GM19452 (cell line): ENCODE results near the gene GAP43.
A peak's percentile ranks its signal among the peaks of the same experiment; 100 is the strongest.

Experiments
- ATAC-seq: cut with Tn5 transposase; IDR thresholded peaks from one replicate; pipeline ENCODE4 v1.9.1; 2021; ENCODE audit not compliant: unreplicated experiment

Gene GAP43

DNA sequence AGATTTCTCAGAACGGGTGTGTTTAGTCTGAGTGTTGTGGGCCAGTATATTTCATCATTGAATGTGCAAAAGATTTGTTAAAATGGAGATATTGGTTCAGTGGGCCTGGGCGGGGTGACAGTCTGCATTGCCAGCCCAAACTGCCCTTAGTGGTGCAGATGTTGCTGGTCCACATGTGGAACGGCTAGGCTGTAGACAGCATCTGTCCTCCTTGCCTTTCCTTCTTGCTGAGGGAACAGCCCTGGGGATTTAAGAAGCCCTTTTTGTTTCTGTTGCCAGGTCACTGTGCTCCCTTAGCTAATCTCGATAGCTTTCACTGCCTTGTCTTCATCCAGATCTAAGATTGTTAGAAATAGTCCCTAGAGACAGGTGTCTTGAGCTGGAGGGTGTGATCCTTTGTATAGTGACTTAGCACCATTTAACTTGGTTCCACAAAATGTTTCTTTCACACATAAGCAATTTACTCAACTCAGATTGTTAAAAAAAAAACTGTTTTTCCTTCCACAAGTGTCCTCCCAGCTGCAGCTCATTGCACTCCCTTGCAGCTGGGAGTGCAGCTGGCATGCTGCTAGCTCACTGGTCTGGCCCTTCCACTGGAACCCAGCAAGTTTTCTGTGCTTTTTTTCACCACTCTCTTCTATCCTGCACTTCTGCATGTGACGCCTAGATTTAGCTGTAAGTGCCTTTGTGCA lies 37.5 kb downstream of the GAP43 start:
- no peak for ATAC-seq

DNA sequence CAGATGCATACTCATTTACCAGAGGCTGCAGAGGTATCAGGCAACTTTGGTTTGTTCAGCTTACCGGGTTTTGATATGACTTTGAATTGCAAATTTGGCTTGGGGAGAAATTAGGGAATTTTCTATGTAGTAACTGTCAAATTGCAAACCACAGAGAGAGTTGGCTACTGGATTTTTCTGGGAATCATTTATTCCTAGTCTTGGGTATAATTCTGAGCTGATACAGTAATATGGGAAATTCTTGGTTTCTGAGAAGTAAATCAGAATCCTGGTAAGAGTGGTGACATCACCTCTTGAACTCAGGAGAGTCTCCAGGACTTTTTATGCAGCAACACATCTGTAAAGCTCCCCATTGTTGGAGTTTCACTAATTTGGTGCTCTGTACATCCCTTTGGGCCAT lies 39.0 kb downstream of the GAP43 start:
- no peak for ATAC-seq

- ATAC-seq: no peak
These were observed 40.1 kb downstream of the GAP43 start for GRCh38 chr3:115663414-115663813.

DNA sequence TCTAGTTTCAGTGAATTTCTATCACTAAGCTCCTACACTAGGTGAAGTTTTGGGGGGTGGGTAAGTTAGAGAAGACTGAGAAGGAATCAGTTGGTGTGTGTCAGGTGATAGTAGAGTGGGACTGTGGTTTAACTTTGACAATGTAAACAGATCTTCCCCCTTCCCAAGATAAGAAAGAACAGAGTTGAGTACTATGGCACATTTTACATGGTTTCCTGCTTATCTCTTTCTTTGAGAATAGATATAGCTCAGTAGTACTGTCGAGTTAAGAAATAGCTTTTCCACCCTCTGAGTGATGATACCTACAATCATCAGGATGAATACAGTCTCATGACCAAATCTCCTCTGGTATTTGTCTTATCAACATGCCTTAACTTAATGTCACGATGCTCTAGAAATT lies 42.8 kb downstream of the GAP43 start:
- no peak for ATAC-seq

GRCh38 chr3:115666920-115667737 lies 43.8 kb downstream of the GAP43 start:
- peak; percentile 73 for ATAC-seq

GRCh38 chr3:115667738-115668065 lies 44.4 kb downstream of the GAP43 start:
- ATAC-seq: peak; percentile 27

- ATAC-seq: no peak
These were observed 47.6 kb downstream of the GAP43 start for GRCh38 chr3:115670911-115671310.

DNA sequence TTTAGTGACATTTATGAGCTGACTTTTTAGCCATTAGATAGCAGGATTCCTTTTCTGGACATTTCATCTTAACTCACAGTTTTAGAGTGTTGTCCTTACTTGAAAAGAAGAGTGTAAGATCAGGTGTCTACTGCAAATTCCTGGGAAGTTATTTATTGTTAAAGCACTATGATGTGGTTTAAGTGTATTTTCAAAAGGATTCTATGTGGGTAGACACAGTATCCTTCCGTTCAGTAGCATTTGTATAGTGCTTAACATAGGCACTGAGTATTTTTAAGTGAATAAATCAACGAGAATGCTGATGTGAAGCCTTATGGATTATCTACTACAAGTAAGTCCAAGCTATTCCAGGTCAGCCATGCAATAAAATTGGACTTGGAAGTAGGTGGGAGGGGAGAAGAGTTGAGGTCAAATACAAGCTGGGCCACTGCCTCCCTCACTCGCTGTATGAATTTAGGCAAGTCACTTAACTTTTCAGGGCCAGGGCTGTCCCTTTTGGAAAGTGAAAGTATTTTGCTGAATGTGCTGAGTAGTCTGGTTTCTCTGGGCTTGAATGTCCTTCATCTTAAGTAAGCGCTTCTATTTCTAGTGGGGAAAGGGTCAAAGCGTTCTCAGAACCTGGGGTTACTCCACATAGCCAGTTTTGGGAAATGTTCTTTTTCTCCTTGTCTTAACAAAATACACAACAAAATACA lies 48.6 kb downstream of the GAP43 start:
- ATAC-seq: no peak

GRCh38 chr3:115673881-115674280 lies 50.6 kb downstream of the GAP43 start:
- no peak for ATAC-seq

DNA sequence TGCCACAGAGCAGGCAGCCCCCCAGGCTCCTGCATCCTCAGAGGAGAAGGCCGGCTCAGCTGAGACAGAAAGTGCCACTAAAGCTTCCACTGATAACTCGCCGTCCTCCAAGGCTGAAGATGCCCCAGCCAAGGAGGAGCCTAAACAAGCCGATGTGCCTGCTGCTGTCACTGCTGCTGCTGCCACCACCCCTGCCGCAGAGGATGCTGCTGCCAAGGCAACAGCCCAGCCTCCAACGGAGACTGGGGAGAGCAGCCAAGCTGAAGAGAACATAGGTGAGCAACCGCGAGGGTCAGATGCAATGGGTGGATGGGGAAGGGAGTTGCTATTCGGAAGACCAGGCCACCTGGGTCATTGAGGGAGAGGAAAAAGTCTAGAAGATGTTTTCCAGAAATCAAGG lies 53.0 kb downstream of the GAP43 start:
- ATAC-seq: no peak

- no peak for ATAC-seq
These were observed 57.6 kb downstream of the GAP43 start for GRCh38 chr3:115680803-115681345.

DNA sequence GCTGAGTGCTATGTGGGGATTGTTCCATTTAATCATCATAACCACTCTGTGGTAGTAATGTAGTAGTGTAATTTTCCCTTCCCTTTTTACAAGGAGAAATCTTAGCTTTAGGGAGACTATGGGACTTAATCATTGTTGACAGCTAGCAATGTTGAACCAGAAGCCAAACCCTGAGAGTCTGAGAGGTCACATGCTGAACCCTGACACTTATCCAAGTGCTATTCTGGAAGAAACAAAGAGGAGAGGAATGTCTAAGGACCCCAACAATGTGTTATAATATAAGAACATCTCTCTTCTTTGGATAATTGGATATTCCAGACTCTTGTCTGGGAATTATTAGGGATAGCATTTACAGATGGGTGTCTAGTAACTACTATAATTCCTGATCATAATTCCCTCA lies 58.4 kb downstream of the GAP43 start:
- ATAC-seq: no peak

DNA sequence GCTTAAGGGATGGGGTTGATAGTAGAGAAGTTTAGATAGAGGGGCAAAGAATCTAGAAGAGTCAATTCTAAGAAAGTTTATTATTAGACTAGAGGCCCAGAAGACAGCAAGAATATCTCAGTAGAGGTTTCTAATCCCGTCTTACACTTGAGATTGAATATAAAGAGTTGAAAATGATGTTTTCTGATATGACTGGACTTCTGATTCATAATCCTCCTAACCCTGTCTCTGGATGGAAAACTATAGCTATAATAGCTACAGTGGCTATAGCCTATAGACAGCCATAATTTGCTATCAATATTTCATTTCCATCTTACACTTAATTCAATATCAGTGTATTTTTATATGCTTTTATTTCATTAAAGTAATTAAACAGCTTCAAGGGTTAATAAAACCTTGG lies 60.0 kb downstream of the GAP43 start:
- ATAC-seq: no peak

GRCh38 chr3:115683773-115684172 lies 60.5 kb downstream of the GAP43 start:
- ATAC-seq: no peak

DNA sequence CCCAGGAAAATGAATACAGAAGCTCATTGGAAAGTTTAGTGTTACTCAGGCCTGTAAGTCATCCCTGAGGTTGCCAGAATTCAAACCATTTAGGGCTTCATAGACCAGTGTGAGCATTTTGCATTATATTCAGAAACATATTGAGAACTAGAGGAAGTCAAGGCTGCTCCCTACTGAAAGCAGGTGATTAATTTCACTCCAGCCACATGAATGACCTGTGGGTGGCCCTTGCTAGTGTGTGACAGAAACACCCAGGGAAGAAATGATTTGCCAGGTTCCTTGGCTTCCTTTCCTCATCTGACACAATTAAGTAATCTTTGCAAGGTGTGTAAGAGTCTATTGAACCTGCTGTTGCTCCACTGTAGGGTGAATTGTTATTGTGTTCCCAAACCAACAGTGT lies 61.8 kb downstream of the GAP43 start:
- ATAC-seq: peak; percentile 84

DNA sequence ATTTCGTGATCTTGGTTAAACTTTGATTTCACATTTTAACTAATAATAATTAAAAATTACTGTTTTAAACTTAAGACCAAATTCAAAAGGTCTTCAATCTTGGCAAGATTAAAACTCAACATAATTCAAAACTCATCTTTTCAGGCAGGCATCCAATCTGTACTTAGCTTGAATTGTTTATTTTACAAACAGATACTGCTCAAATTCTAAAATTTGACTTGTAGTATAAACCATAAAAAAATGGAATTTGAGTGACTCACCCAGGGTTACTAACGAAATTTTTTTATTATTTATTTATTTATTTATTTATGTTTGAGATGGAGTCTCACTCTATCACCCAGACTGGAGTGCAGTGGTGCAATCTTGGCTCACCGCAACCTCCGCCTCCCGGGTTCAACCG lies 64.4 kb downstream of the GAP43 start:
- no peak for ATAC-seq

- no peak for ATAC-seq
These were observed 65.1 kb downstream of the GAP43 start for GRCh38 chr3:115688418-115688817.

DNA sequence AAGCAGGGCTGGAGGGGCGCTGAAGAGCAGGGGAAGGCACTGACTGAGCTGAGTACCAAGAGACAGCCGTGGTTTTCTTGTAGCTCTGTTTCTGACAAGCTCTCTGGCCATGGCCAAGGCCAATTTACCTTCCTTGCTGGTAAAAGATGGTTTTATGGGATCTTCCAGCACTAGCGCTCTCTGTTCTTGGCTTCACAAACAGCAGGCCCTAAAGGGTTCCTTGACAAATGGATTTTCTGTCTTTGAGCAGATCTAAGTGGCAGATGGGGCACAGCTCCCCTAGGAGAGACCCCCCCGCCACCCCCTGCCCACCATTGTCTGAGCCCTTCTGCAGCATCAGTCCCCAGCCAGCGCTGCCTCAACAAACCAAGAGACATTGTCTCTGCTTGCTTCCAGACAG lies 66.6 kb downstream of the GAP43 start:
- no peak for ATAC-seq

DNA sequence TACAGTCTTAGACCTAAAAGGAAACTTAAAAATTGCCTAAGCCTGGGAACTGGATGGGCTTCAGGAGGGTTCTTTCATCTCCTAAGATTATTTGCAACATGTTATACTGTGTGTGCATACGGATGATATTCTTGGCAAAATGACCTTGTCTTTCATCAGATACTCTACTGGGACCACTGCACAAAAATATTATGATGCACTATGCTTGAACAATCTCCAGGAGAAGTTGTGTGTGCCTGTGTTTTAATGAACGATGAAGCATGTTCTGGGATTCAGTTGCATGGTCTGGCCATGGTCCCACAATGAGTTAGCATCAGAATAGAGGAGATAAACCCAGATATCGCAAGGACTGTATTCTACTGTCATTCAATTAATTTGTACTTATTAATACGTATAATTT lies 68.7 kb downstream of the GAP43 start:
- ATAC-seq: no peak

- peak; percentile 92 for ATAC-seq
These were observed 69.7 kb downstream of the GAP43 start for GRCh38 chr3:115692887-115693524.

- no peak for ATAC-seq
These were observed 70.6 kb downstream of the GAP43 start for GRCh38 chr3:115693868-115694267.
